CD8-positive, alpha-beta memory T cell (primary cell): ENCODE data around the gene EPHA2. TPM values are rescaled to one million over a fixed set of nuclear protein-coding genes. Genes with fewer than 3 reads are reported as not detected.

Source experiments
- CTCF ChIA-PET: fragments of 350-600 bp; sonication (Branson Sonifier 250); formaldehyde crosslinking; loops from one replicate; lab custom pipeline; 2021; ENCODE audit warnings: antibody characterized with exemption; lab: Charles Lee
- POLR2A ChIA-PET: fragments of 350-600 bp; sonication (Branson Sonifier 250); formaldehyde crosslinking; loops from one replicate; lab custom pipeline; 2021; ENCODE audit warnings: antibody characterized with exemption; lab: Charles Lee
- DNase-seq, 5 donors: peaks; one replicate each; pipeline versions ENCODE4 v3.0.0 to v3.0.0-alpha.2; 2020 to 2022; ENCODE audit warnings: mixed read lengths in 1 of 5
- H3K27ac ChIP-seq: one replicate; pipeline ENCODE4 v1.7.0; 2013; ENCODE audit warnings: low read depth, mild to moderate bottlenecking, low read length, moderate library complexity
- H3K27me3 ChIP-seq: 2 replicates; pipeline ENCODE4 v1.7.0; 2013; ENCODE audit warnings: low read length, mild to moderate bottlenecking; ENCODE audit not compliant: insufficient read depth, poor library complexity, severe bottlenecking
- H3K36me3 ChIP-seq: 2 replicates; pipeline ENCODE4 v1.7.0; 2013; ENCODE audit warnings: mild to moderate bottlenecking, low read length, moderate library complexity; ENCODE audit not compliant: insufficient read depth
- H3K4me1 ChIP-seq: 2 replicates; pipeline ENCODE4 v1.7.0; 2013; ENCODE audit warnings: mild to moderate bottlenecking, low read length, moderate library complexity; ENCODE audit not compliant: insufficient read depth
- H3K4me3 ChIP-seq: 2 replicates; pipeline ENCODE4 v1.7.0; 2013; ENCODE audit warnings: mild to moderate bottlenecking, low read length
- H3K9me3 ChIP-seq: 2 replicates; pipeline ENCODE4 v1.7.0; 2013; ENCODE audit warnings: mild to moderate bottlenecking, low read length
- H3K27ac Mint-ChIP-seq, 8 donors: one replicate each; pipeline ENCODE4 v1.8.0; 2020 to 2021; ENCODE audit warnings: mixed read lengths in 8 of 8, mild to moderate bottlenecking in 6 of 8, inconsistent platforms in 3 of 8, moderate library complexity in 3 of 8
- H3K27me3 Mint-ChIP-seq, 2 donors: one replicate each; pipeline ENCODE4 v1.8.0; 2020 to 2021; ENCODE audit warnings: mixed read lengths in 2 of 2, mild to moderate bottlenecking in 1 of 2, moderate library complexity in 1 of 2
- H3K36me3 Mint-ChIP-seq, 3 donors: one replicate each; pipeline ENCODE4 v1.8.0; 2020 to 2021; ENCODE audit warnings: mixed read lengths in 3 of 3, inconsistent platforms in 1 of 3, mild to moderate bottlenecking in 1 of 3
- H3K4me1 Mint-ChIP-seq, 3 donors: one replicate each; pipeline ENCODE4 v1.8.0; 2020 to 2021; ENCODE audit warnings: mixed read lengths in 3 of 3, inconsistent platforms in 1 of 3, mild to moderate bottlenecking in 1 of 3
- H3K4me3 Mint-ChIP-seq, 7 donors: one replicate each; pipeline ENCODE4 v1.8.0; 2020 to 2021; ENCODE audit warnings: mixed read lengths in 7 of 7, mild to moderate bottlenecking in 6 of 7, moderate library complexity in 4 of 7, inconsistent platforms in 2 of 7
- H3K9me3 Mint-ChIP-seq, 5 donors: one replicate each; pipeline ENCODE4 v1.8.0; 2020 to 2022; ENCODE audit warnings: mixed read lengths in 5 of 5, mild to moderate bottlenecking in 3 of 5, moderate library complexity in 2 of 5, inconsistent platforms in 1 of 5
- polyA plus RNA-seq: library from polyadenylated mRNA; unstranded; fragments of 300-500 nt; fragmentation: Illumina TruSeq; gene quantifications from one replicate; pipeline ENCODE4 v1.2.3, GENCODE V29; 2021
- total RNA-seq, 2 experiments: library from RNA; stranded (reverse); gene quantifications; one replicate each; pipeline ENCODE4 v1.2.3, GENCODE V29; 2021

The EPHA2 gene
- total and polyA plus RNA-seq, 3 experiments from 2014 or later: not detected

- peaks cover 45 to 66% (median 53%) of the 10 kb centered on the region in 3 donors for H3K4me1 Mint-ChIP-seq
- POLR2A ChIA-PET: no interaction called here
- H3K4me3 ChIP-seq: peak overlapping the region; percentile 32
Measured at GRCh38 chr1:16162163-16162822, 6.4 kb upstream of the EPHA2 start.

GRCh38 chr1:16161717-16162116 is 5.8 kb upstream of the EPHA2 start:
- H3K27me3 Mint-ChIP-seq: no peaks in the 10 kb centered on the region
- H3K9me3 Mint-ChIP-seq: peaks cover 0 to 2% (median 0%) of the 10 kb centered on the region in 5 donors

More at GRCh38 chr1:16162163-16162822, 6.4 kb upstream of the EPHA2 start:
- CTCF ChIA-PET: interaction anchor here (0.8 to 2.2 kb wide), 2 partner anchors 9 to 26 kb away, joined by 4 to 10 read pairs; no protein-coding TSS in a partner anchor
- Mint-ChIP-seq H3K27me3 (no peaks in the 10 kb centered on the region), H3K4me3 (peak overlapping the region; percentile 17 to 90 (median 77)), H3K27ac (peak overlapping the region; percentile 52 to 93 (median 84)), H3K36me3 (no peaks in the 10 kb centered on the region), H3K9me3 (peaks cover 0 to 2% (median 0%) of the 10 kb centered on the region in 5 donors)
- Histone ChIP-seq H3K27ac (no peak overlapping the region), H3K27me3 (no peaks in the 10 kb centered on the region), H3K4me1 (peaks cover 64% of the 10 kb centered on the region), H3K9me3 (no peaks in the 10 kb centered on the region), H3K36me3 (no peaks in the 10 kb centered on the region)
- peak; percentile 49 to 75 (median 71) for DNase-seq

GRCh38 chr1:16158993-16159831 is 3.3 kb upstream of the EPHA2 start:
- H3K27me3 Mint-ChIP-seq: peaks cover 0 to 5% of the 10 kb centered on the region in 2 donors
- peak overlapping the region in 1 of 7 donors; percentile 40 for H3K4me3 Mint-ChIP-seq
- H3K36me3 Mint-ChIP-seq: no peaks in the 10 kb centered on the region
- Histone ChIP-seq H3K27me3 (peaks cover 10% of the 10 kb centered on the region), H3K36me3 (no peaks in the 10 kb centered on the region), H3K4me1 (peaks cover 71% of the 10 kb centered on the region), H3K4me3 (no peak overlapping the region), H3K9me3 (no peaks in the 10 kb centered on the region), H3K27ac (no peak overlapping the region)
- ChIA-PET CTCF (interaction anchor here (1.0 kb wide), 1 partner anchor 80 kb away, joined by 3 read pairs; no protein-coding TSS in a partner anchor), POLR2A (no interaction called here)
- peak overlapping the region in 6 of 8 donors; percentile 28 to 89 (median 63) for H3K27ac Mint-ChIP-seq
- peaks cover 45 to 73% (median 59%) of the 10 kb centered on the region in 3 donors for H3K4me1 Mint-ChIP-seq
- DNase-seq: no peak
- H3K9me3 Mint-ChIP-seq: peaks cover 0 to 2% (median 0%) of the 10 kb centered on the region in 5 donors

More at GRCh38 chr1:16161717-16162116, 5.8 kb upstream of the EPHA2 start:
- POLR2A ChIA-PET: no interaction called here
- Mint-ChIP-seq H3K36me3 (no peaks in the 10 kb centered on the region), H3K27ac (peak overlapping the region; percentile 52 to 93 (median 84)), H3K4me3 (peak overlapping the region; percentile 17 to 78 (median 71)), H3K4me1 (peaks cover 51 to 69% (median 59%) of the 10 kb centered on the region in 3 donors)
- CTCF ChIA-PET: interaction anchor here (2.2 kb wide), 1 partner anchor 27 kb away, joined by 10 read pairs; no protein-coding TSS in a partner anchor
- Histone ChIP-seq H3K4me1 (peaks cover 67% of the 10 kb centered on the region), H3K4me3 (peak overlapping the region; percentile 32), H3K9me3 (no peaks in the 10 kb centered on the region), H3K27ac (no peak overlapping the region), H3K36me3 (no peaks in the 10 kb centered on the region), H3K27me3 (no peaks in the 10 kb centered on the region)
- DNase-seq: no peak

- Histone ChIP-seq H3K9me3 (no peaks in the 10 kb centered on the region), H3K36me3 (no peaks in the 10 kb centered on the region), H3K4me3 (no peak overlapping the region), H3K27ac (no peak overlapping the region), H3K27me3 (peaks cover 21% of the 10 kb centered on the region), H3K4me1 (peaks cover 68% of the 10 kb centered on the region)
- ChIA-PET POLR2A (no interaction called here), CTCF (no interaction called here)
- Mint-ChIP-seq H3K9me3 (no peaks in the 10 kb centered on the region), H3K4me1 (peaks cover 39 to 64% (median 48%) of the 10 kb centered on the region in 3 donors), H3K36me3 (no peaks in the 10 kb centered on the region), H3K27ac (peak overlapping the region; percentile 9 to 84 (median 62)), H3K4me3 (peak overlapping the region in 3 of 7 donors; percentile 24 to 60 (median 25)), H3K27me3 (peaks cover 2 to 7% of the 10 kb centered on the region in 2 donors)
- peak in 3 of 5 donors; percentile 51 to 68 (median 63) for DNase-seq
Measured at GRCh38 chr1:16158025-16158424, 2.2 kb upstream of the EPHA2 start.

- CTCF ChIA-PET: interaction anchor here (1.0 to 2.0 kb wide), 3 partner anchors 11 to 78 kb away, joined by 3 to 6 read pairs (median 4); no protein-coding TSS in a partner anchor
- Mint-ChIP-seq H3K36me3 (no peaks in the 10 kb centered on the region), H3K4me1 (peaks cover 32 to 53% (median 38%) of the 10 kb centered on the region in 3 donors), H3K27ac (peak overlapping the region in 4 of 8 donors; percentile 8 to 69 (median 16)), H3K9me3 (no peaks in the 10 kb centered on the region), H3K27me3 (peaks cover 6 to 11% of the 10 kb centered on the region in 2 donors), H3K4me3 (peak overlapping the region in 5 of 7 donors; percentile 0 to 41 (median 28))
- no peaks in the 10 kb centered on the region for H3K9me3 ChIP-seq
- no peaks in the 10 kb centered on the region for H3K36me3 ChIP-seq
- peaks cover 23% of the 10 kb centered on the region for H3K27me3 ChIP-seq
- no peak overlapping the region for H3K4me3 ChIP-seq
- H3K4me1 ChIP-seq: peaks cover 57% of the 10 kb centered on the region
- no peak for DNase-seq
- no peak overlapping the region for H3K27ac ChIP-seq
- POLR2A ChIA-PET: no interaction called here
Measured at GRCh38 chr1:16156848-16157495, 1.1 kb upstream of the EPHA2 start.

- Mint-ChIP-seq H3K27ac (peak overlapping the region in 1 of 8 donors; percentile 47), H3K36me3 (no peaks in the 10 kb centered on the region), H3K4me3 (peak overlapping the region in 6 of 7 donors; percentile 19 to 89 (median 54)), H3K9me3 (no peaks in the 10 kb centered on the region), H3K27me3 (peaks cover 11 to 13% of the 10 kb centered on the region in 2 donors), H3K4me1 (peaks cover 28 to 48% (median 30%) of the 10 kb centered on the region in 3 donors)
- Histone ChIP-seq H3K9me3 (no peaks in the 10 kb centered on the region), H3K36me3 (no peaks in the 10 kb centered on the region), H3K4me3 (peak overlapping the region; percentile 49), H3K4me1 (peaks cover 68% of the 10 kb centered on the region), H3K27ac (no peak overlapping the region), H3K27me3 (peaks cover 33% of the 10 kb centered on the region)
- ChIA-PET POLR2A (interaction anchor here (0.7 kb wide), 1 partner anchor 11 kb away, joined by 3 read pairs; no protein-coding TSS in a partner anchor), CTCF (interaction anchor here (0.8 to 1.8 kb wide), 4 partner anchors 9 to 72 kb away, joined by 3 to 5 read pairs (median 4); no protein-coding TSS in a partner anchor)
- DNase-seq: no peak
Measured at GRCh38 chr1:16153999-16154673, 1.7 kb downstream of the EPHA2 start.
